ENCODE data around the gene OMG.

The OMG gene

DNA sequence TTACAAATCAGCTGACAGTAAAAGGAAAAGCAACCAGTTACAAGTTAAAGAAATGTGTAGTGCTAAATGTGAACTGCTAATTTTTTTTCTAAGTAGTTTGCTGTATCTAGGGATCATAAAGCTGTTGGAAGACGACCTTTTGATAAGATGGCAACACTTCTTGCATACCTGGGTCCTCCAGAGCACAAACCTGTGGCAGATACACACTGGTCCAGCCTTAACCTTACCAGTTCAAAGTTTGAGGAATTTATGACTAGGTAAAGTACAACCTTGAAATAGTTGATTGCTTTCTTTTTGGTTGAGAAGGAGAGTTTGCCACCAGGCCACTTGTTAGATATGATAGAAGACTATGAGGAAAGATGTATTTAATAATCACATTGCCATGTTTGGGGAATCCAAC lies 35.4 kb downstream of the OMG start:
- no peak for DNase-seq

DNA sequence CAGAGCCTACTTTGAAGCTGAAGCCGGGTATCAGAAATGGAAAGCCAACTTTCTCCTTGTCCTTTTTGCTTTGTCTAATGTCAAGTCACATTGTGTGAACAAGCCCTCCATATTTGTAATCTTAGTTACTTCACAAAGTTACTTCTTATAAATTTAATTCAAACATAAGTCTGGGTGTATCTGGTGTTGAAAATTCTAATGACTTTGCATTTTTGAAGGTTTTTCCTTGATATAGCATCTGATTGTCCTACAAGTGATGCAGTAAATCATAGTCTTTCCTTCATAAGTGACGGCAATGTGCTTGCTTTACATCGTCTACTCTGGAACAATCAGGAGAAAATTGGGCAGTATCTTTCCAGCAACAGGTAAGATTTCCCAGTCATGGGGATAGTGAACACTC lies 36.9 kb downstream of the OMG start:
- DNase-seq: no peak

DNA sequence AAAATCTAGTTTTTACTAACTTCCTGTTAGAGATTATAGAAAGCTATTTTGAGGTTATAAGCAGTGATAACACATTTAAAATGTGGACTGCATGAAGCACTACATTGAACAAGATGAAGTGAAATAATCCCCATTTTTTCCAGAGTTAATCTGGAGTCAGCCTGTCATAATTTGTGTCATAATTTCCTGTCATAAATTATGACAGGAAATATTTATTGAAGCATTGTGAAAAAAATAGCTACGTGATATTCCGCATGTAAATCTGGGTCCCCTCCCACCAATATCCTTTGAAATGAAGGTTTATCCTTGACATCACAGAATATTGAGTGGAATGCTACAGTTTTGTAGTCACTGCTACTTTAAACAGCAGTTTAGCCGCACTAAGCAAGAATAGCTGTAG lies 40.1 kb downstream of the OMG start:
- no peak for DNase-seq

DNA sequence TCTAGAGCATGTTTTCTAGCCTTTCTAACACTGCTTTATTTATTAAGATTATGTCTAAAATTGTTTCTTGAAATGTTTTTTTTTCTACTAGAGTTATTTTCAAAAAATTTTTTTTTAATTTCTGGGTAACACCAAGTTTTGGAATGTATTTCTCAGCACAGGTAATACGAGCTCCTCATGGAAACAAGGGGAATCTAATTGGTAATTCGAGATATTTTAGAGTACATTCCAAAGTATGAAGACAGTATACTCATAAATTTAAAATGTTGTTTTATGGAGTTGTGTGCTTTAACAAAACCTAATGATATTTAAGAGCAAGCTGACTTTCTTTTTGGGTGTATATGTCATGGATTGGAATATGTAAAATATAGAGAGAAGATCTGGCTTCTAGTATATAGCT lies 42.4 kb downstream of the OMG start:
- no peak for DNase-seq

DNA sequence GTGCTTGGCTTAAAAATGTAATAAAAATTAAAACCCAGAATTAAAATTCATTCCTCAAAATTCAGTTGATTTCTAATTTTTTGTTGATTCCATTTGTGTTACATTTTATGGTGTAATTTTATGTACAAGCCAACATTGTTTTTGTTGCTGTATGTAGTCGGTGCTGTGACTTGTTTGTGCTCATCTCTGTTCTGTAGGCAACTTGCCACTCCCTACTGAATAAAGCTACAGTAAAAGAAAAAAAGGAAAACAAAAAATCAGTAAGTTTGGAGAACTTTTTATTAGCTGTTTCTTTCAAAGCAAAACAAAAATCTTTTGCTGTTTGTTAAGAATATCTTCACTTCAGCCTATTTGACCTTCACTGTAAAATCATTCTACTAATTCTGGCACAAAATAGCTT lies 44.3 kb downstream of the OMG start:
- no peak for DNase-seq

DNA sequence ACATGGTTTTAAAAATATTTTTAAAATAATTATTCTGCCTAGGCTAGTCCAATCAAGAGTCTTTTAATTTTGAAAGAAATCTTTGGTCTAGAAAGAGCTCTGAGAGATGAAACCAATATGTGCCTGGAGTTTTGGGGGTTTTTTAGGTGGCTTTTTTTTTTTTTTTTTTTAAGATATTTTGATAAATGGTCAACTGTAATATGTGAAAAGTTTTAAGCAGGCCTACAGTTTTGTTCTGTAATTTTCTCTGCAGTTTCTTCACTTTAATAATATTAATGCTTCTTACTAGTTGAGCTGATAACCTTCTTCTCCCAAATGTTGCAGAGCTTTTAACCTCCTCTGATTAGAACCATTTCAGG lies 45.1 kb downstream of the OMG start:
- no peak for DNase-seq

DNA sequence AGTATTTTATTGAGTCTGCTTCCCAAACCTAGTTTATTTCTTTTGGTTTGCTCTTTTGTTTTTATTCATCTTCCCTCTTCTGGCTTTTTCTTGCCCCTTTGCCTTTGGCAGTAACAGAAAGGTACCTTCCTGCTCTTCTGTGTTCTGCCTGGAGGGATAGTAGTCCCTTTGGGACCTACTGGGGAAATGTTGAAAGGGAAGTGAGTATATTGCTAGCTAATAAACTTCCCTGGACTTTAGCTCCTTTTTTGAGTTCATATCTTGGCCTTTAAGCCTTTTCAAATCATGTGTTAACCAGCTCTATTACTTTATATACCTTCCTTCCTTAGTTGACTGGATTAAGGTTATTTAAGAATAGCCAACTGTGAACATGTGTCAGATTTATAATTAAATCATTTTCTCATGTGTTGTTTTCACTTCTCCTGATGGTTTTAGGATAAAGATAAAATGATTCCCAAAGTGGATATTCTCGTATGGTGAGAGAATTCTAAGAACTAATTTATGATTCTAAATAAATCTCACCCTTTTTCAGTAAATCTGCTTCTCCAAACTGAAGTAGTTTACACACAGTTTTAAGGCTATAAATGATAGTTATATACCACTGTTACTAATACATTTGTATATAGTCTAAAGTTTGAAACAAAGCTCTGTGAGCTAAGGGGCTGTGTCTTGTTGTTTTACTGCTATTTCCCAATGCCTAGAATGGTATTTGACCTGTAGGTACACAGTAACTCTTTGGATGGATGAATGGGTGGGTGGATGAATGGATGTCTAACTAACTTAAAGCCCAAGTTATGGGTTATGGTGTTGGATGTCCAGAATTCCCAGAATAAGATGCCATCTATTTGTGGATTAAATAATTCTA lies 45.7 kb downstream of the OMG start:
- no peak for DNase-seq

DNA sequence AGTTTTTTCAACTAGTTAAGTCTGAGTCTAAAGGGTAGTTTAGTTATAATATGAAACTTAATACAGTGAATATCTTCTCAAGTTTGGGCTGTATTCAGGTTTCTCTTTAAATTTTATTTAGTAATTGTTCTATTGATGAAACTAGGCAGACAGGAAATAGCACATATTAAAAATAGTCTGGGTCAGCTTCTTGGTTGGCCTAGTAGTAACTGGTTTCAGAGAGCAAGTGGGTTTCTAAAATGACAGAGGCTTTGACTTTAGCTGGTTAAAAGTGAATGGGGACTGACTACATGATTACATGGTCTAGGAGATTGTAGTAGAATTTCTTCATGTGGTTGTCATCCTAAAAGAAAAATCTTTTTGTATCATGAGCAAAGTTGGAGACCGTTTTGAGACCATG lies 46.8 kb downstream of the OMG start:
- no peak for DNase-seq

DNA sequence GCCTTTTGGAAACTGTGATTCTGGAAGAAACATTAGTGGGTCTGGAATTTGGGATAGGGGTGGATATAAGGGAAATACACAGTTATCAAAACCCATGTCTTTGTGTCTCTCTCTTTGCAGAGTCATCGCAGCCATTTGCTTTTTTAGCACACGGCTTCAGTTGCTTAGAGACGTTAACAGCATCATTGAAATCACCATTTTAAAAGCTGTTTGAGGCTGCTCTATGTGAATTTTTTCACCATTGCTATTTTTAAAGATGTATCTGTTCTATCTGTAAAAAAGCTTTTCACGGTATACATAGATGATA lies 47.3 kb downstream of the OMG start:
- DNase-seq: no peak

DNA sequence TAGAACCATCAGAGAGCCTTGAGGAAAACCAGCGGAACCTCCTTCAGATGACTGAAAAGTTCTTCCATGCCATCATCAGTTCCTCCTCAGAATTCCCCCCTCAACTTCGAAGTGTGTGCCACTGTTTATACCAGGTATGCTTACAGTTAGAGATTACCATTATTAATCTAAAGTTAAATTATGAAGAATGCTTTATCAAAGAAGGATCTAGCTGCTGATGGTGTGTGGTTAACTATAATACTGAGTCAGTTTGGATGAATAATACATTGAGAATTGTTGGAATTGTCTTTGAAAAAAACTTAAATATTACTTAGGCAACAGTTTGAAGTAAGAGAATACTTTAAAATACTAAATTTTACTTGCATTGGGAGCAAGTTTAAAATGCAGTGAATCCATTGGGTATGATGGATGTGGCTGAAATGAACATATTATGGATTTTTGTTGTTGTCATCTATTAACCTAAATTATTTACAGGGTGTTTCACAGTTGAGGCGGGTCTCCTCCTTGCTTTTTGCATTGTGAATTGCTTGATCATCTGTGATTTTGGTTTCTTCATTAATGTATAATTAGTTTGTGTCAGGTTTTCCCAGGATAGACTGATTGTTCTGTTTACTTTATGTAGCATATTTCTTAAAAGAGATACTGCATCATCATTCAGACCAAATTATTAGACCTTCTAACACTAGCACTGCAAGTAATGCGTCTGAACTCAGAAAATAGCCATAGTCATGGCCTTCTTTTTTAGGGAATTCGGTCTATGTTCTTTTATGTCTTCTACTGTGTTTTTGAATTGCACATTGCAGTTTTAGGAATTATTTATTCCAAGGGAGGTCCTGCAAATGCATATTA lies 47.8 kb downstream of the OMG start:
- DNase-seq: peak; percentile 62

All from amniotic stem cell (primary cell).